ENCODE results near the gene RTCA.
"Not testable (repeated sequence)": the region's sequence is repeated elsewhere in the genome, so short reads cannot be mapped to it uniquely, and the experiment has no call there.

RTCA gene

DNA sequence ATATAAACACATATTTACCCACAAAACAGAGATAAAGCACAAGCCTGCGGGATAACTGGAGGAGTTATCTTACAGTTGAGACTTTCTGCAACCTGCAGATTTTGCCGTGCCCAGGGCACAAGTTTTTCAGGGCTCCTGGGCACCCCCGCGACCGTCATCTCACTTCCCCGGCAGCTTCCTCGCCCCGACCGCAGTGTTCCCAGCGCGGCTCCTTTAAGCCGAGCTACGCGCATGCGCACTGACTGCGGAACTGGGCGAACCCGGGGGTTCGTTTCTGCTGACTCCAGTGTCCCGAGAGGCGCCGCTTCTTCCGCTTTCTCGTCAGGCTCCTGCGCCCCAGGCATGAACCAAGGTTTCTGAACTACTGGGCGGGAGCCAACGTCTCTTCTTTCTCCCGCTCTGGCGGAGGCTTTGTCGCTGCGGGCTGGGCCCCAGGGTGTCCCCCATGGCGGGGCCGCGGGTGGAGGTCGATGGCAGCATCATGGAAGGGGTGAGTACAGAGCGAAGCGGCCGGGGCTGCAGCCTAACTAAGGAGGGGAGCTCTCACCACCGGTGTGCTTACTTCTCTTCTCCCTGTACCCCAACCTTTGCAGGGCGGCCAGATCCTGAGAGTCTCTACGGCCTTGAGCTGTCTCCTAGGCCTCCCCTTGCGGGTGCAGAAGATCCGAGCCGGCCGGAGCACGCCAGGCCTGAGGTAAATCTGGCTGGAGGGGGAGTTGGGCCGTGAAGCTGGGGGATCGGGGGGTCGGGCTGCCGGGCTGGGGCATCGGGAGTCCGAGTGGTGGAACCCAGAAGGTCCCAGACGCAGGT is at the start of gene RTCA:
RTCA (plus strand) TSS at position 286 of the 810 bp plus-strand sequence; CDS start at position 446, 160 bp downstream.
- DNase-seq: peak; percentile 91

DNA sequence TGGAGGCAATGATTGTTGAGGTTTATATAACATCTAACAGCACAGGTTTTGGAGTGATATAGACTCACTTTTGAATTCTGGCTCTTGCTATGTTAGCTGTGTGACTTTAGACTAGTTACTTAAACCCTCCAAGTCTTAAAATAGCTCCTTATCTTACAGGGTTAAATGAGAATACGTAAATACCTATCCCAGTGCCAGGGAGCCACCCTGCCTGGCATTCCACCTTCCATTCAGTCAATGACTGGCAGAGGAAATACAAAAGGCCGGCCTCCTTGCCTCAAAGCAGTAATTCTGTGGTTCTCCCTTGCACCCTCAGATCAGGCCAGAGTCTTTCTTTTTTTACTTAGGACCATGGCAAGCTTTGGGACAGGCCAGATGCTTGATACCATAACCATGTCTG is 48.2 kb upstream of the RTCA start:
- DNase-seq: no peak

DNA sequence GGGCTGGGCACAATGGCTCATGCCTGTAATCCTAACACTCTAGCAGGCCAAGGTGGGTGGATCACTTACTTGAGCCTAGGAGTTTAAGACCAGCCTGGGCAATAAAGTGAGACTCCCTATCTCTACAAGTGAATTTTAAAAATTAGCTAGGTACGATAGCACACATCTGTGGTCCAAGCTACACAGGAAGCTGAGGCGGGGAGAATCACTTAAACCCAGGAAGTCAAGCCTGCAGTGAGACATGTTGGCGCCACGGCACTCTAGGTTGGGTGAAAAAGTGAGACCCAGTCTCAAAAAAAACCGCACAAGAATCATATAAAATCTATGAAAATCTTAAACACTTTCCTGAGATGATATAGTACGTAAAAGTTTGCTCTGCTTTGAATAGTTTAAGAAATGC is 46.6 kb upstream of the RTCA start:
- no peak for DNase-seq

DNA sequence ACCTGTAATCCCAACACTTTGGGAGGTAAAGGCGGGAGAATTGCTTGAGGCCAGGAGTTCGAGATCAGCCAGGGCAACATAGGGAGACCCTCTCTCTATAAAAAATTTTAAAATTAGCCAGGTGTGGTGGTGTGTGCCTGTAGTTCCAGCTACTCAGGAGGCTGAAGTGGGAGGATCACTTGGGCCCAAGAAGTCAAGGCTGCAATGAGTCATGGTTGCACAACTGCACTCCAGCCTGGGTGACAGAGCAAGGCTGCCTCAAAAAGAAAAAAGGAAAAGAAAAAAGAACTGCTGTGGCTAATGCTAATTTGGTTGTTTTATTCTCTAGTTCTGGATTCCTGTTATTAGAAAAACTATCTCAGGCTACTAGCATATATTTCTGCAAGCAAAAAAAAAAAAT is 46.1 kb upstream of the RTCA start:
- no peak for DNase-seq

DNA sequence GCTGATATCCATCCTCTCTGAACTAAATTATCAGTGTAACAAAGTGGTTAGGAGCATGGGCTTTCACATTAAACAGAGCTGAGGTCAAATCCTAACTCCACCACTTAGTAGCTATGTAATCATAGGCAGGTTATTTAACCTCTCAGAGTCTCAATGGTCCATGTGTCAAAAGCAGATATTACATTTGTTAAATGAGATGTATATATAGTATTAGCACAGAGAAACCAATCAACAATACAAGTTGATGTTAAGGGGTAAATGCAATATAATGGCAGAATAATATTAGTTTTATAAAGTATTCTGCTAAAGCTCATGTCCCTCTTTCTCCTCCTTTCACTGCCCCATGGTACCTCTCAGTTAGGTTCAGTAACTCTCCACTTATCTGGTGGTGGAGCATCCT is 43.6 kb upstream of the RTCA start:
- DNase-seq: no peak

DNA sequence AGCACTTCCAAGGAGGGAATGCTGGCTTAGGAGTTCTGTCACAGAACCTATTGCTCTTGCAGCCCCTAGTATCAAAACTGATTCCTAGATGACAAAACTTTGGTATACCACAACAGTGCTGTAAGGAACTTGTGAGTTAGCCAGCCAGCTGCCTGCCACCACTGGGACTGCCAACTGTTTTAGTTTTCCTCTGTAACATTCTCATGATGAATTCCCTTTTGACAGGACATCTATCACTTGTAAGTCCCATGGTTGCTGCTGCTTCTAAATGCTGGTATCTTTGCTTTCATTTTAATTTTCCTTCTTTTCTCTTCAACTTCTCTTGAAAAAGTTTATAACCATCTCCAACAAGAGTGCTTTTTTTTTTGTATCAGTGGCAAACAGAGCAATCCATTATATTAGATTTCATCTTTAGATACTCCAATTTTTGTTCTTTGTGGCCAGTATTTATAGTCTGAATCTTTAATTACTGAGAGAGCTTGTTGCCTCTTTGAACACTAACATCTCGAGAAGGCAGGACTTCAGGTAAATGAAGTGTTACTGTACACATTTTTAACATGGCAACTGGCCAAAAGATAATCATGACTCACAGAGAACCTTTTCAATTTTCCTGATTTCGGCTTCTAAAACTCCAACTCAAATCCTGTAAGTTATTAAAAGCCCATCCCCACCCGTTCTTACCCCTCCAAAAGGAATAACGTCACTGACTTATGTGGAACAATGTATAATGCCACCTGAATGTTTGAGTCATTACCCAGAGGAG is 36.2 kb upstream of the RTCA start:
- no peak for DNase-seq

DNA sequence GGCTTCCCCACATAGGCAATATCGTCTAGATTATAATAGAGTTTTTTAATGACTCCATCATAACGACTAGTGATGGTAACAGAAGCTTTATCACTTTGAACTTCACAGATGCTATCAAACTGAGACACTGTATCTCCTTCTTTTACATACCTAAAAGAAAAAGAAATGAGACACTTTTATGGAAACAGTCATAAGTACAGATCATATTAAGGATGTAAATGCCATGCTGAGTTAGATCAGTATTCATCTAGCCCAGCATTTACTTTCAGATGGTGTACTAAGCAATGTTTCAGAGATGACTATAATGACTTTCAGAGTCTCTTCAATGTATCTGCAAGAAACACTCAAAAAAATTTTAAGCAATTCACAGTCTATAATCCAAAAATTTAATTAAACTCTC is 35.3 kb upstream of the RTCA start:
- no peak for DNase-seq

DNA sequence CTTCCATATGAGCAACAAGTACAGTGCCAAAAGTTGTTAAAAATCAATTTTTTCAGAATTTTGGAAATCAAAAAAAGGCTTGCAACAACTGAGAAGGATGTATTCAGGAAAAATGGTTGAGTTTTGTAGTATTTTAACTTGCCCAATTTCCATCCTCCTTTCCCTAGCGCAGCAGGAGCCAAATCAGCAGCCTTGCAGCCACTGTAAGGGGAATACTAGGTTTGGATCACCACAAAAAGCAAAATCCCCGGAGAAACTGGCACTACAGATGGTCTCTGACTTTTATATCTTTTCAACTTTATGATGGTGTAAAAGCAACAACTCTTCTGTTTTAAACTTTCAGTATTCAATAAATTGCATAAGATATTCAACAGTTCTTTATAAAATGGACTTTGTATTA is 34.3 kb upstream of the RTCA start:
- no peak for DNase-seq

DNA sequence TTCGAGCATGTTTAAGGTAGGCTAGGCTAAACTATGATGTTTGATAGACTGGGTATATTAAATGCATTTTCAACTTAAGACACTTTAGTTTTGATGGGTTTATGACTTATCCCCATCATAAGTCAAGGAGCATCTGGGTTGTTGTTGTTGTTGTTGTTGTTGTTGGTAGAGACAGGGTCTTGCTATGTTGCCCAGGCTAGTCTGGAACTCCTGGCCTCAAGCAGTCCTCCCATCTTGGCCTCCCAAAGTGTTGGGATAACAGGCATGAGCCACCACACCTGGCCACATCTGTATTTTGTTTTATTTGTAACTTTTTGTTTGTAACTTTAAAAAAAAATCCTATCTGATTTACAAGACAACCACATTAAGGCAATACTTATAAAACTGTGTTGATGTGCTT is 33.9 kb upstream of the RTCA start:
- no peak for DNase-seq

DNA sequence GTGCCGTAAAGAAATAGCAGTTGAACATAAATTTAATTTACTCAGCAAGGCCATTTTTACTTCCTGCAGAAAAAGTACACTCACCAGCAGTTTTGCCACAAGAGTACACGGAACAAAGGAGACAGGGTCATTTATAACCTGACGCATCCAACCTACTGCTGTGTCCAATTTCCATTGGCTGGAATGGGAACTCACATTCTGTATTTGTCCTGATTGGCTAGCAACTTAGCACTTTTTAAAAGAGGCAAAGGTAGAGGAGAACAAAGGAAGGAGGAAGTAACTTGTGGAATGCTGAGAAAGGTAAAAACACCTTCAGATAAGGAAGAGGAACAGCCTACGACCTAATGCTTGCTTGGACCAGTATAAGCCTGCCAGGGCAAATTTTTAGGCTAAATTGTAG is 32.5 kb upstream of the RTCA start:
- not testable (repeated sequence) for DNase-seq

DNA sequence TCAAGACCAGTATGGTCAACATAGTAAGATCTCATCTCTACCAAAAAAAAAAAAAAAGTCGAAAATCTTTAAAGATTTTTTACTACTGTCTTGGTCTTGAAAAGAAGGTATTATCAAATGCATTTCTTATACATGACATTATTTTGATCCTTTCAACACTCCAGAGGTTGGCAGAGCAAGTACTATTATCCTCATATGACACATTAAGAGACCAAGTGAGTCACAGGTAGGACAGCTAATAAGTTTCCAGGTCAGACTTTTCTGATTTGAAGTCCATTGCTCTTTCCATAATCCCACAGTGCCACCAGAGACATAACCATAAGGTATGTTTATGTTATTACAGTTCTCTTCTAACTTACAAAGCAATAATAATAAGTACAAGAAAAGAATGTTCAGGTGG is 31.6 kb upstream of the RTCA start:
- no peak for DNase-seq

DNA sequence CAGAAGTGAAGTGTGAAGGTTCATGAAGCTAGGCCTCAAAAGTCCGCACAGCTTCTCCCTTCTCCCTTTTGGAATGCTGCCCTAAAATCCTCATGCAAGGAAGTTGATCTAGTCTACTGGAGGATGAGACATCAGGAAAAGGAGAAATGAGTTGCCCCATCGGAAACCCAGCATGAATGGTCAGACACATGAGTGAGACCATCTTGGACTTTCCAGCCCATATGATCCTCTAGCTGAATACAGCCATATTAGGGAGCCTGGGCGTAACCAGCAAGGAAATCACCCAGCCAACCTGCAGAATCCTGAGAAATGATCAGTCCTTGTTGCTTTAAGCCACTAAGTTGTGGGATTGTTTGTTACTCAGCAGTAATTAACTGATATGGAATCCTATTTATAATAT is 28.9 kb upstream of the RTCA start:
- no peak for DNase-seq

DNA sequence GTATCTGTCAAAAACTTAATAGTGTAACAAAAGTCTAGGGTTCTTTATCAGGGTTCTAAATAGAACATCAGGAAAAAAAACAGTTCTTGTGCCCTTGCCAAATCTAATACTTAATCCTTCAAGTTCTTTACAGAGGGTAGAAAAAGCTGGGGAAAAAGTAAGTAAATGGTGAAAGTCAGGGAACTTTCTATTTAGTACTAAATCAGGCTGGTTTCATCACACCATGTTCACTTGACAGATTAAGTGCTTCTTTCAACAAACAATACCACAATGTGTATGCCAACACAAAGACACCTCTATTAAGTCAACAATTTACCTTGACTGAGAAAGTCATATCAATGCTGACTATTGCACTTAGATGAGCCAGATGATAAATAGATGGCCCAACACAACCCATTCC is 26.1 kb upstream of the RTCA start:
- no peak for DNase-seq

DNA sequence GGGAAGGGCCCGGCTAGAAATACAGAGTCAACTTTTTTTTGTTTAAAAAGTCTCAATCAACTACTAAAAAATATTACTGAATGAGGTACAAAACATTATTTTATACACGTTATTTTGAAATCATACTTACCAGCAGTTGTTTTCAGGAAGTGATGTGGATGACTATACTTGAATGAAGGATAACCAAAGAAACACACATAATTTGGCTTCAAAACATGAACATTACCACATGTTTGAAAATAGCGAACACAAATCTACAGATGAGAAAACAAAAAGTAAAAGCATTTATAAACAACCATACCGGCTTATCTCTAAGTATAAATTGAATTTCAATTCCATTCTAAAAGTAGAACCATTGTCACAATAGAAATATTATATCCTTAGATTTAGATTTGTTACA is 25.4 kb upstream of the RTCA start:
- no peak for DNase-seq

DNA sequence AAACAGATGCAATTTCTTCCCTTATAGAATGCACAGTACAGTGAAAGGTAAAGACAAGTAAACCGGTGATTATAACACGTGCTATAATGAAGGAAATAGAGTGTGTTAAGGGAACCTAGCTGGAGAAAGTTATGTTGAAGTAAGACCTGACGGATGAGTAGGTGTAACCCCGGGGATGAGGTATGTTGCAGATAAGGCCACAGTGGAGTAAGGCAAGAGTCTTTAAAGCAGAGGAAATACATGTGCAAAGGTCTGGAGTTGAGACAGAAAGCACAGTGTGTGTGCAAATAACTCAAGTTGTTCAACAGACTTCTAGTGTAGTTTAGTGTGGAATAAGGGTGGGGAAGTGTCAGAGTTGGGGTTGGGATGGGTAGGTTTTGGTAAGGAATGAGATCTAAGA is 19.3 kb upstream of the RTCA start:
- no peak for DNase-seq

DNA sequence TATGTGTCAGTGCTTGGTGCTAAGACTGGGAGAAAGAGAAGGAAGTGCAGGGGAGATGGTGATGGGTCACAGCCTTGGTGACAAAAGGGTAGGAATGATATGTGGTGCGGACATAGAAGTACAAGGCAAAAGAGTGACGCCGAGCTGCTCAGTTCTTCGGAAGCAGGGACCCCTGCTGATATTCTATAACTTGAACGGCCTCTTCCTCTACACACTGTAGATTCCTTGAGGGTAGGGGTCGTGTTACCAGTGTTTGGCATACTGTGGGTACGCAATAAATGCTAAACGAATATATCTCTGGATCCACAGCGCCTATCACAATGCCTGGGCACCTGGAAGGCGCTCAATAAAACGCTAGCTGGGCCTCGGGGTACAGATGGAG is 16.9 kb upstream of the RTCA start:
- no peak for DNase-seq

DNA sequence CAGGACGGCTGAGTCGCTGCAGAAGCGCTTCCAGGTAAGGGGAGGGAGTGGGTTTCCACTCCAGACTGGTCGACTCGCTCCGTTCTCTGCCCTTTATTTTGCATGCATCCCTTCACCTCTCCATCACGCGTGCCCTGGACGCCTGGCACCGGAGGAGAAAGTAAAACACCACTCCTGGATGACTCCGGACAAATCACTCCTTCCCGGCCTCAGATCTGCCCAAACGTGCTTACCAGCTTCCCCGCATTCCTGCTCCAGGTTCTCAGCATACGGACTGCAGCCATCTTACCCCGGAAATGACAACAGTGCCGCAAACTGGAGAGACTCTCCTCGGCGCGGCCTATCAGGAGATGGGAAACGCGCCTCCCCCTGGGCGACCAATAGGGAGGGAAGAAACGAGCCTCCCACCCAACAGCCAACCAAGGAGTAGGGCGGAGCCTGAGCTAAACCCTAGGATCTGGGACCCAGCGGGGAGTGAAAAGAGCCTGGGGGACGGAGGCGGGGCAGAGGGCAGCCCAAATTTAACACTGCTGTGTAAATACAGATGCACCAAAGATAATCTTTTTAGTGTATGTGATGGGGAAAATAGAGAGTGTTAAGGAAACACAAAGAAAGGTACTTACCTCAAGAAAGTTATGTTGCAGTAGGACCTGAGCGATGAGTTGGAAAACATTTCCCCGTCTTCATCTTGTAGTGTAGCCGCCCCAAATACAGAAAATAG is 16.3 kb upstream of the RTCA start, which contains the start of gene DBT:
DBT (minus strand) TSS at position 298 of the 721 bp plus-strand sequence; CDS start at position 284, 14 bp downstream.
- peak; percentile 95 for DNase-seq

DNA sequence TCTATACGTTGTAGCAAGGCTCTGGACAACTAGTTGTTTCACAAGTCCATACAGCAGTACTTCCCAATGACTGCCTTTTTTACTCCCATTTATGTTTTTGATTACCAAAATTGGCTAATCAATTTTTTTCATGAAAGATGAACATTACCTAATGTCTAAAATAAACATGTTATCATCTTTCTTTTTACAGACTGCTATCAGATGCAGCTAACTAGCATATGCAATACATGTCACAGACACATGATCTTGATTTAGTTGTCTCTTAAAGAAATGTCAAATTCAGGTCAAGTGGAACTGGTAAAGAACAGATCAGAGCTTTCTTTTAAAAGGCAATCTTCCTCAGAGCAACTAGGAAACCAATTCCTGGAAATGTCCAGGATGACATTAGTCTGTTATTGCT is 15.8 kb upstream of the RTCA start:
- no peak for DNase-seq

DNA sequence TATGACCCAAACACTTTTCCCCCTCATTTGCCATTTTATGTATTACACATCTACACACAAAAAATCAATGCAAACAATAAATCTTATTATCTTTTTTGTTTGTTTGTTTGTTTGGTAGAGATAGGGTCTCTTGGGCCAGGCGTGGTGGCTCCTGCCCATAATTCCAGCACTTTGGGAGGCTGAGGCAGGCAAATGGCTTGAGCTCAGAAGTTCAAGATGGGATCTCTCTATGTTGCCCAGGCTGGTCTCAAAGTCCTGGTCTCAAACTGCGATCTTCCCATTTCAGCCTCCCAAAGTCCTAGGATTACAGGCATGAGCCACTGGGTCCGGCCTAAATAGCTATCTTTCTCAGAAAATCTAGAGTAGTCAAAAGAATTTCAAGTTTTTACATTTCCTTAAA is 15.2 kb upstream of the RTCA start:
- no peak for DNase-seq

DNA sequence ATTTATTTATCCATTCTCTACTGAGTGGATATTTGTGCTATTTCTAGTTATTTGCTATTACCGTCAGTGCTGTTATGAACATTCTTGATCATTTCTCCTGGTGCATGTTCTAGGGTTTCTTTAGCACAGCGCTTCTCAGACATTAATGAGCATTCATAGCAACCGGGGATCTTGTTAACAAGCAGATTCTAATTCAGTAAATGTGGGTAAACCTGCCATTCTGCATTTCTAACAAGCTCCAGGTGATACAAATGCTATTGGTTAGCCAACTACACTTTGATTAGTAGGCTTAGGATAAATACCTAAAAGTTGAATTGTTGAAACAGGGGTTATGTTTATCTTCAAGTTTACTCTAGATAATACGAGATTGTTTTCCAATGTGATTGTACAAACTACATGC is 13.1 kb upstream of the RTCA start:
- no peak for DNase-seq

DNA sequence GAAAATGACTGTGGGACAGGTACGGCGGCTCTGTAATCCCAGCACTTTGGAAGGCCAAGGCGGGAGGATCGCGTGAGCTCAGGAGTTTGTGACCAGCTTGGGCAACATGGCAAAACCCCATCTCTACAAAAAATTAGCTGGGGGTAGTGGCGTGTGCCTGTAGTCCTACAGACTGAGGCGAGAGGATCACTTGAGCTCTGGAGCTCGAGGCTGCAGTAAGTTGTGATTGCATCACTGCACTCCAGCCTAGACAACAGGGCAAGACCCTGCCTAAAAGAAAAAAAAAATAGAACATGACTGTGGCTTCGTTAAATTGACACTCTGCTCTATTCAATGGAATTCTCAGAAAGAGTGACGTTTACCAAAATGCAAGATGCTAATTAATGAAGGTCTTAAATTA is 12.5 kb upstream of the RTCA start:
- no peak for DNase-seq

DNA sequence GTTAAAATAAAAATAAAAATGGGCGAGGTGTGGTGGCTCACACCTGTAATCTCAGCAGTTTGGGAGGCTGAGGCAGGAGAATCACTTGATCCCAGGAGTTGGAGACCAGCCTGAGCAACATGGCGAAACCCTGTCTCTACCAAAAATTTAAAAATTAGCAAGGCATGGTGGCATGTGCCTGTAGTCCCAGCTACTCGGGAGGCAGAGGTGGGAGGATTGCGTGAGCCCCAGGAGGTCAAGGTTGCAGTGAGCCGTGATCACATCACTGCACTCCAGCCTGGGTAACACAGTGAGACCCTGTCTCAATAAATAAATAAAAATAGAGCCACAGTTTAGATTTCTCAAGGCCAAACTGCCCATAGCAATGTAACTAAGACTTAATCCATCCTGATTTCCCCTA is 9.7 kb upstream of the RTCA start:
- DNase-seq: not testable (repeated sequence)

DNA sequence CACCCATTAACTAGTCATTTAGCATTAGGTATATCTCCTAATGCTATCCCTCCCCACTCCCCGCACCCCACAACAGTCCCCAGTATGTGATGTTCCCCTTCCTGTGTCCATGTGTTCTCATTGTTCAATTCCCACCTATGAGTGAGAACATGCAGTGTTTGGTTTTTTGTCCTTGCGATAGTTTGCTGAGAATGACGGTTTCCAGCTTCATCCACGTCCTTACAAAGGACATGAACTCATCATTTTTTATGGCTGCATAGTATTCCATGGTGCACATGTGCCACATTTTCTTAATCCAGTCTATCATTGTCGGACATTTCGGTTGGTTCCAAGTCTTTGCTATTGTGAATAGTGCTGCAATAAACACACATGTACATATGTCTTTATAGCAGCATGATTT is 7.6 kb upstream of the RTCA start:
- DNase-seq: not testable (repeated sequence)

DNA sequence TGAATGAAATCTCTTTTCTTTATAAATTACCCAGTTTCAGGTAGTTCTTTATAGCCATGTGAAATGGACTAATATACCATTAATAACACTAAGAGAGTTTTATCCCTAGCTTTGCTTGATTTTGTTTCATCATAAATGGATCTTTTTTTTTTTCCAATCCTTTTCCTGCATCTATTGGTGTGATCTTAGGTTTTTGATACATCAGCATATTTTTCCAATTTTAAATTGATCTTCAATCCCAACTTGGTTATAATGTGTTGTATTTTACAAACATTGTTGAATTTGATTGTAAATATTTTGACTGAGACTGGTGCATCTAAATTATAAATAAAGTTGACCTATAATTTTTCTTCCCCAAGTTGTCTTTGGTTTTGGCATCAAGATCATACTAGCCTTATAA is 4.3 kb upstream of the RTCA start:
- no peak for DNase-seq

Data from NCI-H1694 (cell line).